Panc1 (cell line): ENCODE data around the gene FAF1. TPM values are rescaled to one million over a fixed set of nuclear protein-coding genes. Genes with fewer than 3 reads are reported as not detected.

ENCODE experiments used
- ATAC-seq: fragments of 200-7000 bp; cut with Tn5 transposase; 2 replicates; pipeline ENCODE4 v1.9.1; 2020; ENCODE audit warnings: mild to moderate bottlenecking, moderate library complexity
- BruUV-seq: library from RNA; stranded (reverse); fragments of 400-500 nt; replicated peaks from 2 replicates; lab custom pipeline; 2021; lab: Mats Ljungman, UMichigan
- CTCF ChIA-PET: fragments of 300-600 bp; sonication (Branson Sonifier 250); formaldehyde crosslinking; loops from one replicate; lab custom pipeline; 2022; ENCODE audit warnings: antibody characterized with exemption; lab: Charles Lee
- POLR2A ChIA-PET: fragments of 300-600 bp; sonication (Branson Sonifier 250); formaldehyde crosslinking; loops from one replicate; lab custom pipeline; 2022; ENCODE audit warnings: antibody characterized with exemption; lab: Charles Lee
- DNase-seq: peaks from one replicate; pipeline ENCODE4 v3.0.0-alpha.2; 2010; ENCODE audit warnings: low read depth, low spot score
- H3K27ac ChIP-seq: 2 replicates; pipeline ENCODE4 v1.5.1; 2011; ENCODE audit warnings: mild to moderate bottlenecking, low read length, inconsistent platforms
- H3K27me3 ChIP-seq: fragments of 200-500 bp; sonication (Bioruptor generic); 2 replicates; pipeline ENCODE4 v1.6.0; 2014; ENCODE audit warnings: low read length, inconsistent platforms; ENCODE audit not compliant: control insufficient read depth, insufficient read depth
- H3K36me3 ChIP-seq: fragments of 200-500 bp; sonication (Bioruptor generic); 2 replicates; pipeline ENCODE4 v1.5.1; 2014; ENCODE audit warnings: inconsistent platforms, mild to moderate bottlenecking, low read length, moderate library complexity; ENCODE audit not compliant: control insufficient read depth, insufficient read depth
- H3K4me1 ChIP-seq: 2 replicates; pipeline ENCODE4 v1.5.1; 2011; ENCODE audit warnings: inconsistent platforms, mild to moderate bottlenecking, low read length, moderate library complexity; ENCODE audit not compliant: control insufficient read depth, insufficient read depth
- H3K4me3 ChIP-seq, 2 experiments: 2 replicates each; pipeline ENCODE4 v1.5.1; 2011 to 2012; ENCODE audit warnings: low read depth in 2 of 2, low read length in 2 of 2, mild to moderate bottlenecking in 2 of 2, inconsistent platforms in 1 of 2, moderate library complexity in 1 of 2
- H3K9me3 ChIP-seq: fragments of 200-500 bp; sonication (Bioruptor generic); 2 replicates; pipeline ENCODE4 v1.5.1; 2014; ENCODE audit warnings: low read depth, mild to moderate bottlenecking, inconsistent platforms, low read length, moderate library complexity; ENCODE audit not compliant: control insufficient read depth, insufficient read depth
- CTCF ChIP-seq: fragments of 450-650 bp; IDR thresholded peaks from 2 replicates; pipeline ENCODE4 v1.5.1; 2017; ENCODE audit warnings: mild to moderate bottlenecking
- POLR2AphosphoS5 ChIP-seq: IDR thresholded peaks from 2 replicates; pipeline ENCODE4 v1.6.1; 2012; ENCODE audit warnings: mild to moderate bottlenecking, low read depth, low read length, moderate library complexity
- REST ChIP-seq, 2 experiments: IDR thresholded peaks; 2 replicates each; pipeline ENCODE4 v1.6.1; 2011 to 2012; ENCODE audit warnings: low read depth in 2 of 2, control low read depth in 1 of 2, low read length in 1 of 2, mild to moderate bottlenecking in 1 of 2, moderate library complexity in 1 of 2; ENCODE audit not compliant: insufficient read depth in 1 of 2
- SIN3A ChIP-seq: IDR thresholded peaks from 2 replicates; pipeline ENCODE4 v1.6.1; 2012; ENCODE audit warnings: low read depth, mild to moderate bottlenecking, low read length, moderate library complexity, borderline replicate concordance; ENCODE audit not compliant: insufficient read depth
- TCF7L2 ChIP-seq: IDR thresholded peaks from 2 replicates; pipeline ENCODE4 v1.6.1; 2011; ENCODE audit warnings: mild to moderate bottlenecking, low read depth, low read length, inconsistent platforms
- in situ Hi-C: cut with HindIII; loops from 2 replicates; pipeline ENCODE4 v1.10.0; 2016; ENCODE audit warnings: low sequenced_read_pairs, low pct_unique_long_range_greater_than_20kb
- intact Hi-C: fragments of 100-400 bp; cut with micrococcal nuclease; formaldehyde crosslinking; loops from one replicate; pipeline ENCODE4 v1.10.0; 2022; ENCODE audit not compliant: unreplicated experiment
- total RNA-seq: library from RNA; stranded (reverse); gene quantifications from one replicate; pipeline ENCODE4 v1.2.1, GENCODE V29; 2021; ENCODE audit not compliant: unreplicated experiment

FAF1 gene
- total RNA-seq, 1 experiment from 2014 or later: 101 TPM

GRCh38 chr1:50651476-50652263 lies 308.4 kb downstream of the FAF1 start:
- in situ Hi-C loops: no loop called here
- Histone ChIP-seq H3K9me3 (no peaks in the 10 kb centered on the region), H3K27ac (no peak overlapping the region), H3K4me3 (no peak overlapping the region), H3K27me3 (no peaks in the 10 kb centered on the region), H3K4me1 (no peaks in the 10 kb centered on the region), H3K36me3 (no peaks in the 10 kb centered on the region)
- BruUV-seq: no TSS peak
- TF ChIP-seq TCF7L2 (no peak), CTCF (no peak), REST (IDR thresholded peaks at IDR 0.05; ENCODE audit: insufficient read depth in 1 of 2, low read depth in 2 of 2, low read length in 1 of 2) (no peak), POLR2AphosphoS5 (no peak), SIN3A (no peak)
- no peak for ATAC-seq
- ChIA-PET CTCF (no interaction called here), POLR2A (interaction anchor here (0.6 kb wide), 1 partner anchor 10 kb away, joined by 4 read pairs; no protein-coding TSS in a partner anchor)
- DNase-seq: no peak
- intact Hi-C loops: no loop called here

GRCh38 chr1:50646526-50646925 lies 313.5 kb downstream of the FAF1 start:
- POLR2A ChIA-PET: no interaction called here
- intact Hi-C loops: no loop called here
- no peak for ATAC-seq
- no peaks in the 10 kb centered on the region for H3K27me3 ChIP-seq
- no peak overlapping the region for H3K27ac ChIP-seq
- no peak overlapping the region for H3K4me3 ChIP-seq
- no peaks in the 10 kb centered on the region for H3K4me1 ChIP-seq
- CTCF ChIA-PET: no interaction called here
- in situ Hi-C loops: no loop called here
- no peak for TF ChIP-seq TCF7L2
- TF ChIP-seq CTCF: no peak
- TF ChIP-seq POLR2AphosphoS5: no peak
- no peak for TF ChIP-seq SIN3A
- TF ChIP-seq REST (IDR thresholded peaks at IDR 0.05; ENCODE audit: insufficient read depth in 1 of 2, low read depth in 2 of 2, low read length in 1 of 2): no peak
- H3K36me3 ChIP-seq: no peaks in the 10 kb centered on the region
- H3K9me3 ChIP-seq: no peaks in the 10 kb centered on the region
- no TSS peak for BruUV-seq
- DNase-seq: no peak
